GM12864 (cell line): Measurements from ENCODE around the gene DMRT1.
A peak's percentile ranks its signal among the peaks of the same experiment; 100 is the strongest.
"Not testable (repeated sequence)": the region's sequence is repeated elsewhere in the genome, so short reads cannot be mapped to it uniquely, and the experiment has no call there.

Experiments used
- DNase-seq: peaks from one replicate; pipeline ENCODE4 v3.0.0-alpha.2; 2011; ENCODE audit warnings: low read depth
- H3K4me3 ChIP-seq: 2 replicates; pipeline ENCODE4 v1.5.1; 2011; ENCODE audit warnings: mild to moderate bottlenecking, low read depth, low read length, control low read depth
- TF ChIP-seq, protein P1 (sequence below): IDR thresholded peaks from 2 replicates; pipeline ENCODE4 v1.5.1; 2011; ENCODE audit warnings: low read depth, mild to moderate bottlenecking, moderate library complexity, low read length, control low read depth, inconsistent platforms; ENCODE audit errors: missing control alignments

Gene DMRT1

GRCh38 chr9:998299-999110, 157.0 kb downstream of the DMRT1 start:
- not testable (repeated sequence) for H3K4me3 ChIP-seq, DNase-seq

GRCh38 chr9:1001838-1002237, 160.3 kb downstream of the DMRT1 start:
- no peak overlapping the region for H3K4me3 ChIP-seq
- DNase-seq = no peak
- TF ChIP-seq, protein P1, sequence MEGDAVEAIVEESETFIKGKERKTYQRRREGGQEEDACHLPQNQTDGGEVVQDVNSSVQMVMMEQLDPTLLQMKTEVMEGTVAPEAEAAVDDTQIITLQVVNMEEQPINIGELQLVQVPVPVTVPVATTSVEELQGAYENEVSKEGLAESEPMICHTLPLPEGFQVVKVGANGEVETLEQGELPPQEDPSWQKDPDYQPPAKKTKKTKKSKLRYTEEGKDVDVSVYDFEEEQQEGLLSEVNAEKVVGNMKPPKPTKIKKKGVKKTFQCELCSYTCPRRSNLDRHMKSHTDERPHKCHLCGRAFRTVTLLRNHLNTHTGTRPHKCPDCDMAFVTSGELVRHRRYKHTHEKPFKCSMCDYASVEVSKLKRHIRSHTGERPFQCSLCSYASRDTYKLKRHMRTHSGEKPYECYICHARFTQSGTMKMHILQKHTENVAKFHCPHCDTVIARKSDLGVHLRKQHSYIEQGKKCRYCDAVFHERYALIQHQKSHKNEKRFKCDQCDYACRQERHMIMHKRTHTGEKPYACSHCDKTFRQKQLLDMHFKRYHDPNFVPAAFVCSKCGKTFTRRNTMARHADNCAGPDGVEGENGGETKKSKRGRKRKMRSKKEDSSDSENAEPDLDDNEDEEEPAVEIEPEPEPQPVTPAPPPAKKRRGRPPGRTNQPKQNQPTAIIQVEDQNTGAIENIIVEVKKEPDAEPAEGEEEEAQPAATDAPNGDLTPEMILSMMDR = no peak

More at GRCh38 chr9:998299-999110, 157.0 kb downstream of the DMRT1 start:
- TF ChIP-seq, protein P1 = peak; percentile 34

DNA sequence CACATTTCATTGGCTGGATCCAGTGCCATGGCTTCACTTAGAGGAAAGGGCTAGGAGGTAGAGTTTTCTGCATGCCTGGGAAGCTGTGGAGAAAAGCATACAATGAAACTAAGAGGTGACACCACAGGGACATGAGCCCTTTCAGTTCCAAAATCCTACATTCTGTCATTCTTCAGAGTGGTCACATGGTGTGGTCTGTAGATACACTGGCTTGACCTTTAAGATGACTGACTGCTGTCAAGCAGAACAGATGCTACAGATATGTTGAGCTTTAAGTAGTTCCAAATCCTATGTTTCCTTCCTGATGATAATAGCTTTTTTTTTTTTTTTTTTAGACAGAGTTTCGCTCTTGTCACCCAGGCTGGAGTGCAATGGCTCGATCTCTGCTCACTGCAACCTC, 161.2 kb downstream of the DMRT1 start:
- H3K4me3 ChIP-seq = no peak overlapping the region

DNA sequence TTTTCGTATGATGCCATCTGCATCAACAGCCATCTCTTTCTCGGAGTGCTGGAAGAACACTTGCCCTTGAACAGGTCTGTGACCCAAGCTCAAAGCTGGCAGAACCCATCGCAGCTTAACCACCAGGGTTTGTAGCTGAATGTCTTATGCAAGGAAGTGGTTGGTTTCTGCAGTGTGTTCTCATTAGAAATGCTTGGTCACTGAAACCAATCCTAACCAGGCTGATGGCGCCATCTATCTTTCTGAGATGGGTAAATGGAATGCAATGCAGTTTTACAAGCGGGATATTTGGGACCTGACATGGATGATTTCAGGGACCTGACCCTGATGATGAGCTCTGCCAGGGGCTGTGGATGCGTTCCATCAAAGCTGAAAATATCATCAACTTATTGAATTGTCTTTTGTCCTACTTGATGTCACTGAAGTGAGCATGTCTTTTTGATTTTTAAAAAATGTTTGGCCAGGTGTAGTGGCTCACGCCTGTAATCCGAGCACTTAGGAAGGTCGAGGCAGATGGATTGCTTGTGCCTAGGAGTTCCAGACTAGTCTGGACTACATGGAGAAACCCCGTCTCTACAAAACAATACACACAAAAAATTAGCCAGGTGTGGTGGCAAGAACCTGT, 163.7 kb downstream of the DMRT1 start:
- peak; percentile 29 for DNase-seq
- TF ChIP-seq, protein P1 = peak; percentile 59

More for the DNA sequence above, 161.2 kb downstream of the DMRT1 start:
- DNase-seq = no peak
- TF ChIP-seq, protein P1 = no peak

GRCh38 chr9:1007312-1007711, 165.8 kb downstream of the DMRT1 start:
- H3K4me3 ChIP-seq = no peak overlapping the region
- TF ChIP-seq, protein P1 = no peak
- DNase-seq = no peak

More for the DNA sequence above, 163.7 kb downstream of the DMRT1 start:
- H3K4me3 ChIP-seq = no peak overlapping the region

DNA sequence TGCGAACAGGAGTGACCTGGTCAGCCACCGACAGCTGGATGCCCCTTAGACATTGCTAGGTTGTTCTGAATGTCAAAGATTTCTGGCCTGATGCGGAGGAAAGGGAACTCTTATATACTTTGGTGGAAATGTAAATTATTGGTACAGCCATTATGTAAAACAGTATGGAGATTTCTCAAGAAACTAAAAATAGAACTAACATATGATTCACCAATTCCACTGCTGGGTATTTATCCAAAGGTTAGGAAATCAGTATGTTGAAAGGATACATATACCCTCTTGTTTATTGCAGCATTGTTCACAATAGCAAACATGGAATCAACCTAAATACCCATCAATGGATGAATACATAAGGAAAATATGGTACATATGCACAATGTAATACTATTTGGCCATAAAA, 166.7 kb downstream of the DMRT1 start:
- no peak overlapping the region for H3K4me3 ChIP-seq
- TF ChIP-seq, protein P1 = no peak
- DNase-seq = no peak
